ENCODE results near the gene SOHLH1.

SOHLH1 gene

GRCh38 chr9:135744333-135745070, 45.2 kb upstream of the SOHLH1 start:
- TF ChIP-seq, protein P1, sequence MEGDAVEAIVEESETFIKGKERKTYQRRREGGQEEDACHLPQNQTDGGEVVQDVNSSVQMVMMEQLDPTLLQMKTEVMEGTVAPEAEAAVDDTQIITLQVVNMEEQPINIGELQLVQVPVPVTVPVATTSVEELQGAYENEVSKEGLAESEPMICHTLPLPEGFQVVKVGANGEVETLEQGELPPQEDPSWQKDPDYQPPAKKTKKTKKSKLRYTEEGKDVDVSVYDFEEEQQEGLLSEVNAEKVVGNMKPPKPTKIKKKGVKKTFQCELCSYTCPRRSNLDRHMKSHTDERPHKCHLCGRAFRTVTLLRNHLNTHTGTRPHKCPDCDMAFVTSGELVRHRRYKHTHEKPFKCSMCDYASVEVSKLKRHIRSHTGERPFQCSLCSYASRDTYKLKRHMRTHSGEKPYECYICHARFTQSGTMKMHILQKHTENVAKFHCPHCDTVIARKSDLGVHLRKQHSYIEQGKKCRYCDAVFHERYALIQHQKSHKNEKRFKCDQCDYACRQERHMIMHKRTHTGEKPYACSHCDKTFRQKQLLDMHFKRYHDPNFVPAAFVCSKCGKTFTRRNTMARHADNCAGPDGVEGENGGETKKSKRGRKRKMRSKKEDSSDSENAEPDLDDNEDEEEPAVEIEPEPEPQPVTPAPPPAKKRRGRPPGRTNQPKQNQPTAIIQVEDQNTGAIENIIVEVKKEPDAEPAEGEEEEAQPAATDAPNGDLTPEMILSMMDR (IDR thresholded peaks at IDR 0.05; ENCODE audit: insufficient read depth, low read length): no peak
- TF ChIP-seq SPI1 (IDR thresholded peaks at IDR 0.05; ENCODE audit: borderline replicate concordance, low read depth) (no peak), POLR2AphosphoS5 (IDR thresholded peaks at IDR 0.05; ENCODE audit: low read depth) (no peak), GABPA (IDR thresholded peaks at IDR 0.05; ENCODE audit: low read depth) (no peak)
- TF ChIP-seq, protein P2, sequence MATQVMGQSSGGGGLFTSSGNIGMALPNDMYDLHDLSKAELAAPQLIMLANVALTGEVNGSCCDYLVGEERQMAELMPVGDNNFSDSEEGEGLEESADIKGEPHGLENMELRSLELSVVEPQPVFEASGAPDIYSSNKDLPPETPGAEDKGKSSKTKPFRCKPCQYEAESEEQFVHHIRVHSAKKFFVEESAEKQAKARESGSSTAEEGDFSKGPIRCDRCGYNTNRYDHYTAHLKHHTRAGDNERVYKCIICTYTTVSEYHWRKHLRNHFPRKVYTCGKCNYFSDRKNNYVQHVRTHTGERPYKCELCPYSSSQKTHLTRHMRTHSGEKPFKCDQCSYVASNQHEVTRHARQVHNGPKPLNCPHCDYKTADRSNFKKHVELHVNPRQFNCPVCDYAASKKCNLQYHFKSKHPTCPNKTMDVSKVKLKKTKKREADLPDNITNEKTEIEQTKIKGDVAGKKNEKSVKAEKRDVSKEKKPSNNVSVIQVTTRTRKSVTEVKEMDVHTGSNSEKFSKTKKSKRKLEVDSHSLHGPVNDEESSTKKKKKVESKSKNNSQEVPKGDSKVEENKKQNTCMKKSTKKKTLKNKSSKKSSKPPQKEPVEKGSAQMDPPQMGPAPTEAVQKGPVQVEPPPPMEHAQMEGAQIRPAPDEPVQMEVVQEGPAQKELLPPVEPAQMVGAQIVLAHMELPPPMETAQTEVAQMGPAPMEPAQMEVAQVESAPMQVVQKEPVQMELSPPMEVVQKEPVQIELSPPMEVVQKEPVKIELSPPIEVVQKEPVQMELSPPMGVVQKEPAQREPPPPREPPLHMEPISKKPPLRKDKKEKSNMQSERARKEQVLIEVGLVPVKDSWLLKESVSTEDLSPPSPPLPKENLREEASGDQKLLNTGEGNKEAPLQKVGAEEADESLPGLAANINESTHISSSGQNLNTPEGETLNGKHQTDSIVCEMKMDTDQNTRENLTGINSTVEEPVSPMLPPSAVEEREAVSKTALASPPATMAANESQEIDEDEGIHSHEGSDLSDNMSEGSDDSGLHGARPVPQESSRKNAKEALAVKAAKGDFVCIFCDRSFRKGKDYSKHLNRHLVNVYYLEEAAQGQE (IDR thresholded peaks at IDR 0.05; ENCODE audit: insufficient replicate concordance, low read depth): no peak
- Histone ChIP-seq H3K27me3 (ENCODE audit: insufficient read depth, poor library complexity, severe bottlenecking) (no peaks in the 10 kb centered on the region), H3K27ac (replicated peaks) (no peak overlapping the region), H3K4me3 (replicated peaks; ENCODE audit: insufficient read depth, low read length) (no peak overlapping the region)
- DNase-seq (ENCODE audit: low read depth in 1 of 2, low spot score in 1 of 2): no peak

DNA sequence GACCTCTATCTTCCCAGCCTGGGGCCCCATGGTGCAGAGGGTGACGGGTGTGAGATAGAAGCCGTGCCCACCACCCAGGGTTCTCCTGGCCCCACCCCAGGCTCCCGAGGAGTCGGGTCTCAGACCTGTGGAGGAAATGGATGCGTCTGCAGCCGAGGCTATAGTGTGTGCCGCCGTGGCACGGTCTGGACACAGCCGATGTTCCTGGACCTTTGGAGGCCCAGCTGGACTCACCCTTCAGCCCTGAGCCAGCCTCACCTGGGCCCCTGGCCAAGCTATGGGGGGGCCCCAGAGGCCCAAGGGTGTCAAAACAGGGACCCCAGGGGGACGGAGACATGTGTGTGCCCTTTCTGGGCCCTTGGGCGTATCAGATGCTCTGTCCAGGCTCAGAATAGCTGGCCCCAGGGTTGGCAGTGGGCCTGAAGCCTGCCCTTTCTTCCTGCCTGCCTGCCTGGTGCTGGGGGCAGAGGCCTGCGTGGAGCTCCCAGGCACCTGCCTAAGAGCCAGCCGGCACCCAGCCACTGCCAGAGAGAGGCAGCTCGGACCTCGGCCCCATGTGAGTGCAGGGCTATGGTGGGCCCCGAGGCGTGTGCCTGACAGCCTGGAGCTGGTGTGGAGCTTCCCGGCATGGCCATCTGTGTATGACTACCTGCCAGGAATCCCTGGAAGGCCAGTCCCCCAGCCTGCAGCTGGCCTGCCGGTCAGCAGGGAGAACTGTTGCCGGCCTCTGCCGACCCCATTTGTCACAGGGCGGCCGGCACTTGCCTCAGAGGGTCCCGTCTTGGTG, 44.5 kb upstream of the SOHLH1 start:
- Histone ChIP-seq H3K27ac (replicated peaks) (no peak overlapping the region), H3K27me3 (ENCODE audit: insufficient read depth, poor library complexity, severe bottlenecking) (no peaks in the 10 kb centered on the region), H3K4me3 (replicated peaks; ENCODE audit: insufficient read depth, low read length) (no peak overlapping the region)
- TF ChIP-seq POLR2AphosphoS5 (IDR thresholded peaks at IDR 0.05; ENCODE audit: low read depth) (no peak), SPI1 (IDR thresholded peaks at IDR 0.05; ENCODE audit: borderline replicate concordance, low read depth) (no peak), GABPA (IDR thresholded peaks at IDR 0.05; ENCODE audit: low read depth) (no peak)
- TF ChIP-seq, protein P2 (IDR thresholded peaks at IDR 0.05; ENCODE audit: insufficient replicate concordance, low read depth): no peak
- TF ChIP-seq, protein P1 (IDR thresholded peaks at IDR 0.05; ENCODE audit: insufficient read depth, low read length): no peak
- DNase-seq (ENCODE audit: low read depth in 1 of 2, low spot score in 1 of 2): no peak

DNA sequence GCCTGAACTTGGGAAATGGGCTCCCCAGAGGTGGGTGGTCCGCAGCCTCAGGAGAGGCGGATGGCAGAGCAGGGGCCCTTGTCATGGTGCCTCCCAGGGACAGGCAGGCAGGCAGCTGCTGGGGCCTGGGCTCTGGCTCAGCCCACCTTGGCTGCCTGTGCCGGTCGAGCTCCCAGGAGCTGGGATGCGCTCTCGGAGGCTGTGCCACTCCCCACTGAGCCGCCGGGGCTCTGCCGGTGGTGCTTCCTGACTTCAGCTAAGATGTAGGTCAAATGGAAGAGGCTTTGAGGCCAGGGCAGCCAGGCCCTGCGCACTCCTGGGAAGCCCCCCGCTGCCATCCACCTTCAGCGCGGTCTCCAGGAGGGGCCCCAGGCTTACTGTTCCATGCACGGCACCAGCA, 43.7 kb upstream of the SOHLH1 start:
- no peak for DNase-seq (ENCODE audit: low read depth in 1 of 2, low spot score in 1 of 2)
- Histone ChIP-seq H3K4me3 (replicated peaks; ENCODE audit: insufficient read depth, low read length) (no peak overlapping the region), H3K27me3 (ENCODE audit: insufficient read depth, poor library complexity, severe bottlenecking) (no peaks in the 10 kb centered on the region), H3K27ac (replicated peaks) (no peak overlapping the region)
- TF ChIP-seq POLR2AphosphoS5 (IDR thresholded peaks at IDR 0.05; ENCODE audit: low read depth): no peak
- TF ChIP-seq, protein P1 (IDR thresholded peaks at IDR 0.05; ENCODE audit: insufficient read depth, low read length): no peak
- TF ChIP-seq SPI1 (IDR thresholded peaks at IDR 0.05; ENCODE audit: borderline replicate concordance, low read depth): no peak
- TF ChIP-seq, protein P2 (IDR thresholded peaks at IDR 0.05; ENCODE audit: insufficient replicate concordance, low read depth): no peak
- no peak for TF ChIP-seq GABPA (IDR thresholded peaks at IDR 0.05; ENCODE audit: low read depth)
